DND-41 (cell line): ENCODE results near the gene CARMIL1.

ENCODE experiments used
- ATAC-seq: fragments of 200-7000 bp; cut with Tn5 transposase; 3 replicates; pipeline ENCODE4 v1.9.1; 2021; ENCODE audit warnings: low read depth; ENCODE audit not compliant: insufficient read depth
- DNase-seq: peaks from one replicate; pipeline ENCODE4 v3.0.0-alpha.2; 2020
- H2AFZ ChIP-seq: 2 replicates; pipeline ENCODE4 v1.6.0; 2012; ENCODE audit warnings: low read depth, low read length
- H3K27ac ChIP-seq: 2 replicates; pipeline ENCODE4 v1.5.1; 2012; ENCODE audit warnings: low read length, inconsistent platforms
- H3K27me3 ChIP-seq: fragments of 200-600 bp; sonication (generic); 2 replicates; pipeline ENCODE4 v1.6.0; 2012; ENCODE audit warnings: low read length, mild to moderate bottlenecking, inconsistent platforms; ENCODE audit not compliant: insufficient read depth, poor library complexity
- H3K36me3 ChIP-seq: 2 replicates; pipeline ENCODE4 v1.5.1; 2012; ENCODE audit warnings: low read length, inconsistent platforms; ENCODE audit not compliant: insufficient read depth
- H3K4me1 ChIP-seq: 2 replicates; pipeline ENCODE4 v1.5.1; 2012; ENCODE audit warnings: mild to moderate bottlenecking, low read length; ENCODE audit not compliant: insufficient read depth
- H3K4me2 ChIP-seq: 2 replicates; pipeline ENCODE4 v1.6.0; 2012; ENCODE audit warnings: mild to moderate bottlenecking, moderate library complexity, low read length, inconsistent platforms; ENCODE audit not compliant: insufficient read depth
- H3K4me3 ChIP-seq, 2 experiments: fragments of 200-600 bp in 1 of 2; shearing (Covaris generic) in 1 of 2; 2 replicates each; pipeline ENCODE4 v1.5.1; 2012 to 2016; ENCODE audit warnings: inconsistent platforms in 2 of 2, low read length in 2 of 2, mild to moderate bottlenecking in 2 of 2, low read depth in 1 of 2, moderate library complexity in 1 of 2
- H3K79me2 ChIP-seq: 2 replicates; pipeline ENCODE4 v1.6.0; 2012; ENCODE audit warnings: low read length, inconsistent platforms; ENCODE audit not compliant: insufficient read depth
- H3K9ac ChIP-seq: 2 replicates; pipeline ENCODE4 v1.6.0; 2012; ENCODE audit warnings: low read depth, mild to moderate bottlenecking, inconsistent platforms, low read length, moderate library complexity
- H3K9me3 ChIP-seq: 2 replicates; pipeline ENCODE4 v1.5.1; 2012; ENCODE audit warnings: low read length, moderate library complexity, mild to moderate bottlenecking, inconsistent platforms; ENCODE audit not compliant: insufficient read depth, severe bottlenecking
- H4K20me1 ChIP-seq: 2 replicates; pipeline ENCODE4 v1.6.0; 2012; ENCODE audit warnings: low read length; ENCODE audit not compliant: insufficient read depth
- EZH2 ChIP-seq: IDR thresholded peaks from 3 replicates; pipeline ENCODE4 v1.6.1; 2012; ENCODE audit warnings: borderline replicate concordance, low read depth, mild to moderate bottlenecking, moderate library complexity, low read length, inconsistent platforms; ENCODE audit not compliant: severe bottlenecking
- TF ChIP-seq, protein P1 (sequence below): IDR thresholded peaks from 2 replicates; pipeline ENCODE4 v1.5.1; 2012; ENCODE audit warnings: borderline replicate concordance, low read length, moderate library complexity, mild to moderate bottlenecking; ENCODE audit not compliant: poor library complexity, severe bottlenecking; ENCODE audit errors: extremely low read depth

CARMIL1 gene

DNA sequence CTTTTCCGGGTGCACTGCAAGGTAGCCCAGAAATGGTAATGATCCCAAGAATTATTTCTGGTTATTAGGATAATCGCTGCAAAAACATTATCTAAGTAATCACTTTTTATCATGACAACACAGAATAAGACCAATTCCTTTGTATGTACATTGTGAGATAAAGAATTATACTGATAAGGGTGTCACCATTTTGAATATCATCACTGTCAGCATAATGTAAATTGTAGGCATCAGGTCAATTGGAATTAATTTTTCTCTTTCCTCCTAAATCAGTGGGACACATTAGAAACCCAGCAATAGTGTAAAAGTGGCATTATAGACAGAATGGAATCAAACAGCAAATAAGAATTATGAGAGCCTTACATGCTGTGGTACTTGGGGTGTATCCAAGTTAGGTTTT, 189.7 kb downstream of the CARMIL1 start:
- no peak overlapping the region for H3K9ac ChIP-seq
- no peaks in the 10 kb centered on the region for H3K36me3 ChIP-seq
- H3K27ac ChIP-seq = no peak overlapping the region
- ATAC-seq (no peak), DNase-seq (no peak)
- H4K20me1 ChIP-seq = no peaks in the 10 kb centered on the region
- no peak overlapping the region for H2AFZ ChIP-seq
- H3K4me3 ChIP-seq = no peak overlapping the region
- no peak overlapping the region for H3K4me2 ChIP-seq
- no peaks in the 10 kb centered on the region for H3K4me1 ChIP-seq
- H3K9me3 ChIP-seq = no peaks in the 10 kb centered on the region
- no peaks in the 10 kb centered on the region for H3K79me2 ChIP-seq
- peaks cover 9% of the 10 kb centered on the region for H3K27me3 ChIP-seq
- no peak for TF ChIP-seq EZH2
- TF ChIP-seq, protein P1, sequence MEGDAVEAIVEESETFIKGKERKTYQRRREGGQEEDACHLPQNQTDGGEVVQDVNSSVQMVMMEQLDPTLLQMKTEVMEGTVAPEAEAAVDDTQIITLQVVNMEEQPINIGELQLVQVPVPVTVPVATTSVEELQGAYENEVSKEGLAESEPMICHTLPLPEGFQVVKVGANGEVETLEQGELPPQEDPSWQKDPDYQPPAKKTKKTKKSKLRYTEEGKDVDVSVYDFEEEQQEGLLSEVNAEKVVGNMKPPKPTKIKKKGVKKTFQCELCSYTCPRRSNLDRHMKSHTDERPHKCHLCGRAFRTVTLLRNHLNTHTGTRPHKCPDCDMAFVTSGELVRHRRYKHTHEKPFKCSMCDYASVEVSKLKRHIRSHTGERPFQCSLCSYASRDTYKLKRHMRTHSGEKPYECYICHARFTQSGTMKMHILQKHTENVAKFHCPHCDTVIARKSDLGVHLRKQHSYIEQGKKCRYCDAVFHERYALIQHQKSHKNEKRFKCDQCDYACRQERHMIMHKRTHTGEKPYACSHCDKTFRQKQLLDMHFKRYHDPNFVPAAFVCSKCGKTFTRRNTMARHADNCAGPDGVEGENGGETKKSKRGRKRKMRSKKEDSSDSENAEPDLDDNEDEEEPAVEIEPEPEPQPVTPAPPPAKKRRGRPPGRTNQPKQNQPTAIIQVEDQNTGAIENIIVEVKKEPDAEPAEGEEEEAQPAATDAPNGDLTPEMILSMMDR = no peak

GRCh38 chr6:25469797-25470388, 190.7 kb downstream of the CARMIL1 start:
- H2AFZ ChIP-seq = no peak overlapping the region

GRCh38 chr6:25472306-25472705, 193.1 kb downstream of the CARMIL1 start:
- H3K36me3 ChIP-seq = no peaks in the 10 kb centered on the region

More at GRCh38 chr6:25469797-25470388, 190.7 kb downstream of the CARMIL1 start:
- Histone ChIP-seq H3K9me3 (no peaks in the 10 kb centered on the region), H3K9ac (no peak overlapping the region), H3K79me2 (no peaks in the 10 kb centered on the region), H3K27ac (no peak overlapping the region), H3K4me3 (no peak overlapping the region), H3K4me2 (no peak overlapping the region), H3K36me3 (no peaks in the 10 kb centered on the region), H3K4me1 (no peaks in the 10 kb centered on the region), H3K27me3 (peaks cover 9% of the 10 kb centered on the region), H4K20me1 (no peaks in the 10 kb centered on the region)
- no peak for TF ChIP-seq EZH2
- TF ChIP-seq, protein P1 = no peak
- no peak for DNase-seq
- ATAC-seq = no peak

More at GRCh38 chr6:25472306-25472705, 193.1 kb downstream of the CARMIL1 start:
- H3K4me2 ChIP-seq = no peak overlapping the region
- H3K79me2 ChIP-seq = no peaks in the 10 kb centered on the region
- no peak overlapping the region for H3K9ac ChIP-seq
- no peaks in the 10 kb centered on the region for H3K9me3 ChIP-seq
- H3K4me3 ChIP-seq = no peak overlapping the region
- TF ChIP-seq EZH2 = no peak
- TF ChIP-seq, protein P1 = no peak
- DNase-seq = no peak
- H3K27ac ChIP-seq = no peak overlapping the region
- ATAC-seq = no peak
- H2AFZ ChIP-seq = no peak overlapping the region
- no peaks in the 10 kb centered on the region for H3K4me1 ChIP-seq
- H4K20me1 ChIP-seq = no peaks in the 10 kb centered on the region
- peaks cover 5% of the 10 kb centered on the region for H3K27me3 ChIP-seq
